ENCODE results near the gene UBE2R2. TPM values are rescaled to one million over a fixed set of nuclear protein-coding genes. Genes with fewer than 3 reads are reported as not detected.
A peak's percentile ranks its signal among the peaks of the same experiment; 100 is the strongest.
"Not testable (repeated sequence)": the region's sequence is repeated elsewhere in the genome, so short reads cannot be mapped to it uniquely, and the experiment has no call there.

Gene UBE2R2
- total RNA-seq: 39.9 TPM

GRCh38 chr9:33816327-33817252 is at the start of gene UBE2R2:
Gene UBE2R2, plus strand, starts transcription at chr9:33817160. Its CDS starts 598 bp downstream, at chr9:33817758.
- ATAC-seq (peak; percentile 94), DNase-seq (ENCODE audit: low spot score) (peak; percentile 95)
- intact Hi-C loops (cut with DNase I): no loop called here

- intact Hi-C loops (cut with DNase I); ATAC-seq: not testable (repeated sequence)
Measured at GRCh38 chr9:33770156-33770880, 46.6 kb upstream of the UBE2R2 start.

GRCh38 chr9:33773135-33773534 is 43.8 kb upstream of the UBE2R2 start:
- intact Hi-C loops (cut with DNase I); ATAC-seq; DNase-seq (ENCODE audit: low spot score): not testable (repeated sequence)

More at GRCh38 chr9:33770156-33770880, 46.6 kb upstream of the UBE2R2 start:
- not testable (repeated sequence) for DNase-seq (ENCODE audit: low spot score)

GRCh38 chr9:33774074-33774659 is 42.8 kb upstream of the UBE2R2 start:
- intact Hi-C loops (cut with DNase I): not testable (repeated sequence)

GRCh38 chr9:33776578-33776977 is 40.4 kb upstream of the UBE2R2 start:
- ATAC-seq (no peak), DNase-seq (ENCODE audit: low spot score) (no peak)
- intact Hi-C loops (cut with DNase I): no loop called here

More at GRCh38 chr9:33774074-33774659, 42.8 kb upstream of the UBE2R2 start:
- DNase-seq (ENCODE audit: low spot score); ATAC-seq: not testable (repeated sequence)

- intact Hi-C loops (cut with DNase I): no loop called here
- ATAC-seq (no peak), DNase-seq (ENCODE audit: low spot score) (no peak)
Measured at GRCh38 chr9:33778700-33779351, 38.1 kb upstream of the UBE2R2 start.

- intact Hi-C loops (cut with DNase I): no loop called here
- no peak for DNase-seq (ENCODE audit: low spot score)
- no peak for ATAC-seq
Measured at GRCh38 chr9:33780276-33780675, 36.7 kb upstream of the UBE2R2 start.

GRCh38 chr9:33781736-33782135 is 35.2 kb upstream of the UBE2R2 start:
- ATAC-seq (no peak), DNase-seq (ENCODE audit: low spot score) (no peak)
- intact Hi-C loops (cut with DNase I): no loop called here

GRCh38 chr9:33782395-33783152 is 34.4 kb upstream of the UBE2R2 start:
- no peak for DNase-seq (ENCODE audit: low spot score)
- ATAC-seq: no peak
- intact Hi-C loops (cut with DNase I): no loop called here

GRCh38 chr9:33785914-33786313 is 31.0 kb upstream of the UBE2R2 start:
- no peak for DNase-seq (ENCODE audit: low spot score)
- intact Hi-C loops (cut with DNase I): no loop called here
- no peak for ATAC-seq

- intact Hi-C loops (cut with DNase I): no loop called here
- ATAC-seq (no peak), DNase-seq (ENCODE audit: low spot score) (no peak)
Measured at GRCh38 chr9:33786681-33787080, 30.3 kb upstream of the UBE2R2 start.

GRCh38 chr9:33787839-33788238 is 29.1 kb upstream of the UBE2R2 start:
- intact Hi-C loops (cut with DNase I): no loop called here
- DNase-seq (ENCODE audit: low spot score) (no peak), ATAC-seq (no peak)

- DNase-seq (ENCODE audit: low spot score); intact Hi-C loops (cut with DNase I); ATAC-seq: not testable (repeated sequence)
Measured at GRCh38 chr9:33789429-33789828, 27.5 kb upstream of the UBE2R2 start.

- DNase-seq (ENCODE audit: low spot score) (no peak), ATAC-seq (no peak)
- intact Hi-C loops (cut with DNase I): no loop called here
Measured at GRCh38 chr9:33791117-33791516, 25.8 kb upstream of the UBE2R2 start.

- DNase-seq (ENCODE audit: low spot score); ATAC-seq; intact Hi-C loops (cut with DNase I): not testable (repeated sequence)
Measured at GRCh38 chr9:33793496-33793895, 23.5 kb upstream of the UBE2R2 start.

GRCh38 chr9:33794560-33794959 is 22.4 kb upstream of the UBE2R2 start:
- ATAC-seq (no peak), DNase-seq (ENCODE audit: low spot score) (no peak)
- intact Hi-C loops (cut with DNase I): no loop called here

GRCh38 chr9:33795281-33795680 is 21.7 kb upstream of the UBE2R2 start, which contains the start of gene PRSS3:
Gene PRSS3, plus strand, starts transcription at chr9:33795561. Its CDS starts 13 bp downstream, at chr9:33795574.
- ATAC-seq: no peak
- intact Hi-C loops (cut with DNase I): no loop called here

GRCh38 chr9:33795819-33796218 is 21.1 kb upstream of the UBE2R2 start:
- DNase-seq (ENCODE audit: low spot score) (no peak), ATAC-seq (no peak)
- intact Hi-C loops (cut with DNase I): no loop called here

More at GRCh38 chr9:33795281-33795680, 21.7 kb upstream of the UBE2R2 start, which contains the start of gene PRSS3:
- DNase-seq (ENCODE audit: low spot score): no peak
